ENCODE results near the gene RCL1. TPM values are rescaled to one million over a fixed set of nuclear protein-coding genes. Genes with fewer than 3 reads are reported as not detected.
A peak's percentile ranks its signal among the peaks of the same experiment; 100 is the strongest.
"Not testable (repeated sequence)": the region's sequence is repeated elsewhere in the genome, so short reads cannot be mapped to it uniquely, and the experiment has no call there.

RCL1 gene
- total RNA-seq, 2 experiments from 2014 or later, result 16.8 TPM

DNA sequence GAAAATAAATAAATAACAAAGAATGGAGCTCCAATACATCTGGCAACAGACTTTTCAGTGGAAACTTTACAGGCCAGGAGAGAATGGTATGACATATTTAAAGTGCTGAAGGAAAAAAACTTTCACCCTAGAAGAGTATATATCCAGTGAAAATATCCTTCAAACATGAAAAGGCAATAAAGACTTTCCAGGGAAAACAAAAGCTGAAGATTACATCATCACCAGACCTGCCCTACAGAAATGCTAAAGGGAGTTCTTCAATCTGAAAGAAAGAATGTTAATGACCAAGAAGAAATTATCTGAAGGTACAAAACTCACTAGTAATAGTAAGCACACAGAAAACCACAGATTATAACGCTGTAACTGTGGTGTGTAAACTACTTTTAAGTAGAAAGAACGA, 8.3 kb upstream of the RCL1 start:
- ATAC-seq (no peak), DNase-seq (no peak)
- H3K9me3 Mint-ChIP-seq (ENCODE audit: insufficient read depth), result no peaks in the 10 kb centered on the region
- no peak overlapping the region for H3K4me3 Mint-ChIP-seq
- ChIA-PET POLR2A (no interaction called here), CTCF (no interaction called here)
- H3K27me3 Mint-ChIP-seq (ENCODE audit: low read depth), result peaks cover 18% of the 10 kb centered on the region
- no peaks in the 10 kb centered on the region for H3K4me1 Mint-ChIP-seq (ENCODE audit: low read depth)
- H3K36me3 Mint-ChIP-seq (ENCODE audit: low read depth), result no peaks in the 10 kb centered on the region
- H3K27ac Mint-ChIP-seq, result no peak overlapping the region

GRCh38 chr9:4786599-4786998, 6.1 kb upstream of the RCL1 start:
- Mint-ChIP-seq H3K36me3 (ENCODE audit: low read depth) (no peaks in the 10 kb centered on the region), H3K4me3 (no peak overlapping the region), H3K9me3 (ENCODE audit: insufficient read depth) (no peaks in the 10 kb centered on the region), H3K27ac (no peak overlapping the region), H3K27me3 (ENCODE audit: low read depth) (peaks cover 25% of the 10 kb centered on the region), H3K4me1 (ENCODE audit: low read depth) (peaks cover 6% of the 10 kb centered on the region)
- ATAC-seq (no peak), DNase-seq (no peak)
- POLR2A ChIA-PET, result no interaction called here
- CTCF ChIA-PET, result interaction anchor here (1.5 kb wide), 1 partner anchor 182 kb away, joined by 3 read pairs; no protein-coding TSS in a partner anchor

- no peak for ATAC-seq
- Mint-ChIP-seq H3K4me3 (no peak overlapping the region), H3K9me3 (ENCODE audit: insufficient read depth) (no peaks in the 10 kb centered on the region), H3K4me1 (ENCODE audit: low read depth) (peaks cover 12% of the 10 kb centered on the region), H3K27ac (no peak overlapping the region), H3K36me3 (ENCODE audit: low read depth) (no peaks in the 10 kb centered on the region), H3K27me3 (ENCODE audit: low read depth) (peaks cover 25% of the 10 kb centered on the region)
- ChIA-PET POLR2A (no interaction called here), CTCF (no interaction called here)
- no peak for DNase-seq
Measured at GRCh38 chr9:4787876-4788275, 4.9 kb upstream of the RCL1 start.

DNA sequence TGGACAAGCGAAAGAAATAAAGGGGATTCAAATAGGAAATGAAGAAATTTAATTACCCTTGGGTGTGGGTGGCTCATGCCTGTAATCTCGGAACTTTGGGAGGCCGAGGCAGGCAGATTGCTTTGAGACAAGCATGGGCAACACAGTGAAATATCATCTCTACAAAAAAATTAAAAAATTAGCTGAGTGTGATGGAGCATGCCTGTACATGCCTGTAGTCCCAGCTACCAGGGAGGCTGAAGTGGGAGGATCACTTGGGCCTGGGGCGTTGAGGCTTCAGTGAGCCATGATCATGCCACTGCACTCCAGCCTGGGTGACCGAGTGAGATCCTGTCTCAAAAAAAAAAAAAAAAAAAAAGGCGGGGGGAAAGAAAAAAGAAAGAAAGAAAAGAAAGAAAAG, 4.0 kb upstream of the RCL1 start:
- CTCF ChIA-PET, result interaction anchor here (1.9 to 2.0 kb wide), 2 partner anchors 25 to 198 kb away, joined by 5 read pairs; no protein-coding TSS in a partner anchor
- POLR2A ChIA-PET, result no interaction called here

DNA sequence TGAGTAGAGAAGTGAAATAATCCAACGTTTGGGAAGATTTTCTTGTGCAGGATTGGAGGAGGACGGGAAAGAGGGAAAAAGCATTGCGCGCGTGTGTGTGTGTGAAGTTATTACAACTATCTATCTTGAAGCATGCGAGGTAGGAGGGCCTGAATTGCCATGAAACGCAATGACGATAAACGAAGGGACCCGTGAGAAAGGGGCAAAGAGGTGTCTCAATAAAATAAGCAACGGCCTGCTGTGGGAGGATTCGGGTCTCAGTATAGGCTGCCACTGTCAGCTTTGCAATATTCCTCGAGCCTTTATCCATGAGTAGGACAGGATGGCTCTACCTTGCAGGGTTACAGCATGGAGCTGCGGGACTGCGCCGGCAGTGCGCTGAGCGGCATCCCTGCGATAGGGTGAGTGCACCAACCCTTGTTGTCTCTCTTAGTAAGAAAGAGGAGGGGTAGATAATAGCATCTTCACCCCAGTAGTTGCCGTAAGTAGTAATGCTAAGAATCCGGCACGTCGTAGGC, 631 bp upstream of the RCL1 start:
- ATAC-seq, result peak; percentile 47
- POLR2A ChIA-PET, result interaction anchor here (0.5 to 2.8 kb wide), 10 partner anchors 17 to 206 kb away, joined by 3 to 20 read pairs (median 4); partner anchors contain the start of gene JAK2

More for the DNA sequence above, 4.0 kb upstream of the RCL1 start:
- no peak for ATAC-seq
- Mint-ChIP-seq H3K27me3 (ENCODE audit: low read depth) (peaks cover 22% of the 10 kb centered on the region), H3K36me3 (ENCODE audit: low read depth) (no peaks in the 10 kb centered on the region), H3K9me3 (ENCODE audit: insufficient read depth) (no peaks in the 10 kb centered on the region), H3K27ac (no peak overlapping the region), H3K4me3 (no peak overlapping the region), H3K4me1 (ENCODE audit: low read depth) (peaks cover 14% of the 10 kb centered on the region)
- no peak for DNase-seq

GRCh38 chr9:4793459-4794395, 983 bp downstream of the RCL1 start:
- H3K4me3 Mint-ChIP-seq, result peak overlapping the region; percentile 95
- ATAC-seq (no peak), DNase-seq (no peak)
- H3K27ac Mint-ChIP-seq, result peak overlapping the region; percentile 48
- POLR2A ChIA-PET, result interaction anchor here (0.6 to 2.8 kb wide), 12 partner anchors 17 to 1267 kb away, joined by 3 to 20 read pairs (median 4); partner anchors contain the start of gene JAK2
- no peaks in the 10 kb centered on the region for H3K9me3 Mint-ChIP-seq (ENCODE audit: insufficient read depth)
- H3K27me3 Mint-ChIP-seq (ENCODE audit: low read depth), result peaks cover 7% of the 10 kb centered on the region
- no peaks in the 10 kb centered on the region for H3K36me3 Mint-ChIP-seq (ENCODE audit: low read depth)
- H3K4me1 Mint-ChIP-seq (ENCODE audit: low read depth), result peaks cover 38% of the 10 kb centered on the region
- CTCF ChIA-PET, result interaction anchor here (0.7 to 4.9 kb wide), 14 partner anchors 13 to 806 kb away, joined by 3 to 29 read pairs (median 4); partner anchors contain the start of gene JAK2

More for the DNA sequence above, 631 bp upstream of the RCL1 start:
- H3K27ac Mint-ChIP-seq, result peak overlapping the region; percentile 65
- no peaks in the 10 kb centered on the region for H3K36me3 Mint-ChIP-seq (ENCODE audit: low read depth)
- DNase-seq, result no peak
- peaks cover 11% of the 10 kb centered on the region for H3K27me3 Mint-ChIP-seq (ENCODE audit: low read depth)
- H3K9me3 Mint-ChIP-seq (ENCODE audit: insufficient read depth), result no peaks in the 10 kb centered on the region
- H3K4me1 Mint-ChIP-seq (ENCODE audit: low read depth), result peaks cover 26% of the 10 kb centered on the region
- H3K4me3 Mint-ChIP-seq, result peak overlapping the region; percentile 95
- CTCF ChIA-PET, result interaction anchor here (0.6 to 4.9 kb wide), 7 partner anchors 9 to 633 kb away, joined by 3 to 29 read pairs (median 4); partner anchors contain the start of gene JAK2

DNA sequence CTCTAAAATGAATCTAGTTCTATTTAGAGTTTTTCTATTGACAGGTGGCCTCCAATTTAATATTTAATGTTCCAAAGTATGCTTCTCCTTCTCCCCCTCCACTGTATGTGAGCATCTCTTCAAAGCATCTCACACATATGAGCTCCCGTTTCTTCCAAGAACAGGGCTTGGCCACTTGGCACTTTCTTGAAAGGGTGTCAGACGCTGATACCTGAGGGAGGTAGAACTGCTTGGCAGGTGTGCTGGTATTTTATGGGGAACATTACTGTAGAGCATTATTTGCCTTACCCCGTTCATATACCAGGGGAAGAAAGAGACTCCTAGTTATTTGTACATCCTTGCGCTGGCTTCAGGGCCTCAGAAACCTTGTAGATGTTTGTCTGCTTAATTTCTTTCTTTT, 1.9 kb downstream of the RCL1 start:
- peak overlapping the region; percentile 95 for H3K4me3 Mint-ChIP-seq
- H3K4me1 Mint-ChIP-seq (ENCODE audit: low read depth), result peaks cover 43% of the 10 kb centered on the region
- ChIA-PET POLR2A (interaction anchor here (0.7 to 1.9 kb wide), 3 partner anchors 16 to 1268 kb away, joined by 4 to 5 read pairs (median 5); no protein-coding TSS in a partner anchor), CTCF (interaction anchor here (0.9 to 4.9 kb wide), 8 partner anchors 19 to 193 kb away, joined by 3 to 29 read pairs (median 8); partner anchors contain the start of gene JAK2)
- no peaks in the 10 kb centered on the region for H3K9me3 Mint-ChIP-seq (ENCODE audit: insufficient read depth)
- H3K27me3 Mint-ChIP-seq (ENCODE audit: low read depth), result peaks cover 7% of the 10 kb centered on the region
- no peaks in the 10 kb centered on the region for H3K36me3 Mint-ChIP-seq (ENCODE audit: low read depth)
- H3K27ac Mint-ChIP-seq, result no peak overlapping the region
- no peak for DNase-seq
- no peak for ATAC-seq

- not testable (repeated sequence) for H3K27ac Mint-ChIP-seq; H3K36me3 Mint-ChIP-seq (ENCODE audit: low read depth); H3K4me3 Mint-ChIP-seq; H3K9me3 Mint-ChIP-seq (ENCODE audit: insufficient read depth); DNase-seq; ATAC-seq; H3K27me3 Mint-ChIP-seq (ENCODE audit: low read depth)
- peaks cover 43% of the 10 kb centered on the region for H3K4me1 Mint-ChIP-seq (ENCODE audit: low read depth)
- POLR2A ChIA-PET, result interaction anchor here (1.8 kb wide), 1 partner anchor 191 kb away, joined by 10 read pairs; the partner anchor contains the start of gene JAK2
- CTCF ChIA-PET, result interaction anchor here (1.8 to 4.9 kb wide), 7 partner anchors 18 to 193 kb away, joined by 4 to 29 read pairs (median 10); partner anchors contain the start of gene JAK2
Measured at GRCh38 chr9:4795108-4795507, 2.4 kb downstream of the RCL1 start.

DNA sequence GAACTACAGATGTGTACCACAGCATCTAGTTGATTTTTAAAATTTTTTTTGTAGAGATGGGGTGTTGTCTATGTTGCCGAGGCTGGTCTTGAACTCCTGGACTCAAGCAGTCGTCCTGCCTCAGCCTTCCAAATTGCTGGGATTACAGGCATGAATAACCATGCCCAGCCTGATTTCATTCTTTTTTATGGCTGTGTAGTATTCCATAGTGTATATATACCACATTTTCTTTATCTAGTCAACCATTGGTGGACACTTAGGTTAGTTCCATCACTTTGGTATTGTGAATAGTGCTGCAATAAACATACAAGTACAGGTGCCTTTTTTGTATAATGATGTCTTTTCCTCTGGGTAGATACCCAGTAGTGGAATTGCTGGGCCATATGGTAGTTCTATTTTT, 3.8 kb downstream of the RCL1 start:
- Mint-ChIP-seq H3K4me1 (ENCODE audit: low read depth) (peaks cover 38% of the 10 kb centered on the region), H3K9me3 (ENCODE audit: insufficient read depth) (no peaks in the 10 kb centered on the region)

DNA sequence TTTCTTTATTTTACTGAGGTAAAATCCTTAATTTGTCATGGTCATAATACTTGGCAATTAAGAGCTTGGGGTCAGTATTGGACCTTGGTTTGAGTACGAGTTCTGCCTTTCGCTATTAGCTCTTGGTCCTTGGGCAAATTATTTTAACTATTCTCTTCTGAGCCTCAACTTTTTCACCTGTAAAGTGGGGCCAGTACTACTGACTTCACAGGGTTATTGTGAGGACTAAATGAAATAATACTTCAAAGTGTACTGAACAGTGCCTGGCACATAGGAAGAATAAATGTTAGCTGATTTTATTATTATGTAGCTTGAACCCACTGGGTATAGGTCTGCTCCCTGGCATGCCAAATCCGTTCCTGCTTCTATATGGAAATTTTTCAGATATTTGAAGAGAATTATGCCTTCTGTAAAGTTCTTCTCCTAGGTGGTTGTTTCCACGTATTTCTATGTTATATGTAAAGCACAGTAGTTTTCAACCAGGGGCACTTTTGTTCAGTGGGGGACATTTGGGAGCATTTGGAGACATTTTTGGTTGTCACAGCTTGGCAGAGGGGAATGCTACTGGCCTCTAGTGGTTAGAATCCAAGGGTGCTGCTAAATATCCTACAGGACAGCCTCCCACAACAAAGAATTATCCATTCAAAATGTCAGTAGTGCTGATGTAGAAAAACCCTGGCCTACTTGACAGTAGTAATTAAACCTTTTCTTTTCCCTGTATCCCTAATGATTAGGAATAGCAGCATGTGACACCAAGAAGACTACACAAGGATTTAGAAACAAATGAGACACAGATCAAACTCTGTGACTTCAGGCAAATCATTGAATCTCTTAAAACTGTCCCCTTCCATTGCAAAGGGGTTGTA, 4.5 kb downstream of the RCL1 start:
- Mint-ChIP-seq H3K27ac (no peak overlapping the region), H3K4me1 (ENCODE audit: low read depth) (peaks cover 31% of the 10 kb centered on the region), H3K4me3 (no peak overlapping the region), H3K27me3 (ENCODE audit: low read depth) (no peaks in the 10 kb centered on the region), H3K9me3 (ENCODE audit: insufficient read depth) (no peaks in the 10 kb centered on the region), H3K36me3 (ENCODE audit: low read depth) (peaks cover 4% of the 10 kb centered on the region)
- POLR2A ChIA-PET, result interaction anchor here (1.8 kb wide), 1 partner anchor 188 kb away, joined by 10 read pairs; the partner anchor contains the start of gene JAK2
- CTCF ChIA-PET, result interaction anchor here (0.8 to 2.4 kb wide), 10 partner anchors 9 to 191 kb away, joined by 3 to 10 read pairs (median 4); no protein-coding TSS in a partner anchor
- ATAC-seq (no peak), DNase-seq (no peak)

More for the DNA sequence above, 3.8 kb downstream of the RCL1 start:
- no peak for DNase-seq
- POLR2A ChIA-PET, result interaction anchor here (1.8 kb wide), 1 partner anchor 189 kb away, joined by 10 read pairs; the partner anchor contains the start of gene JAK2
- H3K36me3 Mint-ChIP-seq (ENCODE audit: low read depth), result peaks cover 2% of the 10 kb centered on the region
- CTCF ChIA-PET, result interaction anchor here (0.9 to 2.4 kb wide), 8 partner anchors 10 to 191 kb away, joined by 3 to 10 read pairs (median 4); no protein-coding TSS in a partner anchor
- no peak for ATAC-seq
- no peak overlapping the region for H3K27ac Mint-ChIP-seq
- H3K27me3 Mint-ChIP-seq (ENCODE audit: low read depth), result no peaks in the 10 kb centered on the region
- H3K4me3 Mint-ChIP-seq, result no peak overlapping the region

DNA sequence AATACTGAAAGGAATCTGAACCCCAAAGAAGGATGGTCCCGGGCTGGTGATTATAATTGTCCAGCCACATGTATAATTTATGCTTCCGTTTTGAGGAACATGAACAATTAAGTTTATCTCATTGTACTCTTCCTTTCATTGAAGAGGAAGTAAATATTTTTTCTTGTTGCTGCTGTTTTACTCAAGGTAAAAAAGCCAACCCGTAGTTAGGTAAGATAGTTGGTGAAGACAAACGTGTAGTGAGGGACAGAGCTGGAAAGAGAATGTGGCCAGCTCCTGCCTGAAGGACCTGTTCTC, 5.1 kb downstream of the RCL1 start:
- peaks cover 4% of the 10 kb centered on the region for H3K36me3 Mint-ChIP-seq (ENCODE audit: low read depth)
- ATAC-seq (no peak), DNase-seq (no peak)
- no peaks in the 10 kb centered on the region for H3K9me3 Mint-ChIP-seq (ENCODE audit: insufficient read depth)
- no peak overlapping the region for H3K27ac Mint-ChIP-seq
- CTCF ChIA-PET, result interaction anchor here (1.0 to 1.5 kb wide), 5 partner anchors 8 to 127 kb away, joined by 3 to 5 read pairs (median 3); no protein-coding TSS in a partner anchor
- H3K4me3 Mint-ChIP-seq, result no peak overlapping the region
- H3K27me3 Mint-ChIP-seq (ENCODE audit: low read depth), result no peaks in the 10 kb centered on the region
- peaks cover 31% of the 10 kb centered on the region for H3K4me1 Mint-ChIP-seq (ENCODE audit: low read depth)
- POLR2A ChIA-PET, result no interaction called here
